ENCODE measurements around the gene DNASE1L1.
"Not testable (repeated sequence)": the region's sequence is repeated elsewhere in the genome, so short reads cannot be mapped to it uniquely, and the experiment has no call there.

GRCh38 chrX:154400369-154400817 lies 8.7 kb downstream of the DNASE1L1 start:
- not testable (repeated sequence) for TF ChIP-seq CTCF (IDR thresholded peaks at IDR 0.05; ENCODE audit: borderline replicate concordance, extremely low read depth, low read length, poor library complexity, severe bottlenecking); EZH2 (IDR thresholded peaks at IDR 0.05; ENCODE audit: borderline replicate concordance, low read depth, low read length, severe bottlenecking)

Data from DND-41 (cell line).